ENCODE data around the gene MTHFD1.

DNA sequence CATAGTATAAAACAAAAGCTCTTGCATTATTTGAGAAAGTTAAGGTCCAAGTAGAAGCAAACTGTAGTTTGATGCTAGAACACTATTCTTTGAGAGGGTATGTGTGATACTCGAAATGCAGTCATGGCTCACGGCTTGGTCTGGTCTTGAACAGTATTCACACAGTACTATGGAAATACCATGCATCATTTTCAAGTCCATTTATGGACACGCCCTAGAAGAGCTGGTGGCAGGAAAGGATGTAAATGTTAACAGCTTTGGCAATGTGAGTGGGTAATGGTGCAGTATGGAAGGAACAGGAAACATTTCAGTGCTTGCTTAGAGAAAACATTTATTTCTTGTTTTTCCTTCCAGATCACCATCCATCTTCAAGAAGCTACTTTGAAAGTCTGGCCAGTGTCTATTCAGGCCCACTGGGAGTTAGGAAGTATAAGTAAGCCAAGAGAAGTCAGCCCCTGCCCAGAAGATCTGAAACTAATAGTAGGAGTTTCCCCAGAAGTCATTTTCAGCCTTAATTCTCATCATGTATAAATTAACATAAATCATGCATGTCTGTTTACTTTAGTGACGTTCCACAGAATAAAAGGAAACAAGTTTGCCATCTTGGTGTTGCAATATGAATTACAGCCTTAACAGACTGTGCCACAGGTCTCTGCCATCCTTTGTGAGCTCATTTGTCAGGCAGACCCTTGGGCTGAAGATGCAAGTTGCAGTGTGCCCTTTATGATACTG, 71.4 kb downstream of the MTHFD1 start:
- TF ChIP-seq, protein P1, sequence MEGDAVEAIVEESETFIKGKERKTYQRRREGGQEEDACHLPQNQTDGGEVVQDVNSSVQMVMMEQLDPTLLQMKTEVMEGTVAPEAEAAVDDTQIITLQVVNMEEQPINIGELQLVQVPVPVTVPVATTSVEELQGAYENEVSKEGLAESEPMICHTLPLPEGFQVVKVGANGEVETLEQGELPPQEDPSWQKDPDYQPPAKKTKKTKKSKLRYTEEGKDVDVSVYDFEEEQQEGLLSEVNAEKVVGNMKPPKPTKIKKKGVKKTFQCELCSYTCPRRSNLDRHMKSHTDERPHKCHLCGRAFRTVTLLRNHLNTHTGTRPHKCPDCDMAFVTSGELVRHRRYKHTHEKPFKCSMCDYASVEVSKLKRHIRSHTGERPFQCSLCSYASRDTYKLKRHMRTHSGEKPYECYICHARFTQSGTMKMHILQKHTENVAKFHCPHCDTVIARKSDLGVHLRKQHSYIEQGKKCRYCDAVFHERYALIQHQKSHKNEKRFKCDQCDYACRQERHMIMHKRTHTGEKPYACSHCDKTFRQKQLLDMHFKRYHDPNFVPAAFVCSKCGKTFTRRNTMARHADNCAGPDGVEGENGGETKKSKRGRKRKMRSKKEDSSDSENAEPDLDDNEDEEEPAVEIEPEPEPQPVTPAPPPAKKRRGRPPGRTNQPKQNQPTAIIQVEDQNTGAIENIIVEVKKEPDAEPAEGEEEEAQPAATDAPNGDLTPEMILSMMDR (IDR thresholded peaks at IDR 0.05), result no peak
- TF ChIP-seq POLR2AphosphoS5 (IDR thresholded peaks at IDR 0.05), result no peak
- no peak for TF ChIP-seq POLR2A (IDR thresholded peaks at IDR 0.05)
